ENCODE results near the gene UPK3BL2. TPM values are rescaled to one million over a fixed set of nuclear protein-coding genes. Genes with fewer than 3 reads are reported as not detected.
"Not testable (repeated sequence)": the region's sequence is repeated elsewhere in the genome, so short reads cannot be mapped to it uniquely, and the experiment has no call there.

Gene UPK3BL2
- total RNA-seq, 1 donor: 0.36 TPM

DNA sequence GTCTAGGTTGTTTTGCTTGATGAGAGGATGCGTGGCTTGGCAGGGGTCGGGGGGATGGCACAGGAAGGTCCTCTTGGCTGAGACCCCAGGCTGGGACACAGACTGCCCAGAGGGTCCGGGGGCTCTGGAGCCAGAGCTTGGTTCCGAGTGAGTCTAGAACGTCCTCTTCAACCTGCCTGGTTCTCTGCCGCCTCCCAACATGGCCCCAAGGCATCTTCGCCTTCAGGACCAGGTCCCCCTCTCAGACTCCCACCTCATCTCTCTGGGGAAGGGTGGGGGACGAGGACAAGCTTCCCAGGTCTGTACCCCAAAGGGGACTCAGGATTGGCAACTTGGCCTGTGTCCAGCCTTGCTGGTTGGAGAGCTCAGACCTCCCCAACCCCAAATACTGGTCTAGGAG, 1.4 kb downstream of the UPK3BL2 start:
- not testable (repeated sequence) for H3K27me3 ChIP-seq (ENCODE audit: insufficient read depth, low read length); DNase-seq (ENCODE audit: insufficient read length, low spot score, missing footprints); H4K20me1 ChIP-seq (ENCODE audit: insufficient read depth, low read length); H3K4me2 ChIP-seq (ENCODE audit: insufficient read depth, low read length); H2AFZ ChIP-seq (ENCODE audit: low read length); H3K4me3 ChIP-seq (ENCODE audit: insufficient read depth, low read length); H3K9me3 ChIP-seq (ENCODE audit: low read depth, low read length); H3K79me2 ChIP-seq (ENCODE audit: insufficient read depth, low read length); H3K27ac ChIP-seq (ENCODE audit: low read depth, low read length); H3K4me1 ChIP-seq (ENCODE audit: insufficient read depth, low read length); H3K36me3 ChIP-seq (ENCODE audit: insufficient read depth, low read length)

DNA sequence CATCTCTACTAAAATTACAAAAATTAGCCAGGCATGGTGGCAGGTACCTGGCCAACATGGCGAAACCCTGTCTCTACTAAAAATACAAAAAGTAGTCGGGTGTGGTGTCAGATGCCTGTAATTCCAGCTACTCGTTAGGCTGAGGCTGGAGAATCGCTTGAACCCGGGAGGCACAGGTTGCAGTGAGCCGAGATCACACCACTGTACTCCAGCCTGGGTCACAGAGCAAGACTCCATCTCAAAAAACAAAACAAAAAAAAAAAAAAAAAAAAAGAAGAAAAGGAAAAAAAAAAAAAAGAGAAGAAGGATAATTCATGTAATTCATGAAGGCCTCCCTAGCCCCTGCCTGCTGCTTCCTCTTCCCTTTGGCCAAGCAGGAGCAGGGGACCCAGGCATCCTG, 2.9 kb downstream of the UPK3BL2 start:
- DNase-seq (ENCODE audit: insufficient read length, low spot score, missing footprints); H3K27me3 ChIP-seq (ENCODE audit: insufficient read depth, low read length); H2AFZ ChIP-seq (ENCODE audit: low read length): not testable (repeated sequence)

GRCh38 chr7:102535062-102535615, 8.4 kb downstream of the UPK3BL2 start:
- DNase-seq (ENCODE audit: insufficient read length, low spot score, missing footprints); H3K4me2 ChIP-seq (ENCODE audit: insufficient read depth, low read length); H3K79me2 ChIP-seq (ENCODE audit: insufficient read depth, low read length); H3K4me3 ChIP-seq (ENCODE audit: insufficient read depth, low read length); H3K4me1 ChIP-seq (ENCODE audit: insufficient read depth, low read length); H3K27ac ChIP-seq (ENCODE audit: low read depth, low read length); H3K27me3 ChIP-seq (ENCODE audit: insufficient read depth, low read length); H3K36me3 ChIP-seq (ENCODE audit: insufficient read depth, low read length); H2AFZ ChIP-seq (ENCODE audit: low read length); H4K20me1 ChIP-seq (ENCODE audit: insufficient read depth, low read length); H3K9me3 ChIP-seq (ENCODE audit: low read depth, low read length): not testable (repeated sequence)

More for the DNA sequence above, 2.9 kb downstream of the UPK3BL2 start:
- H3K4me1 ChIP-seq (ENCODE audit: insufficient read depth, low read length); H3K9me3 ChIP-seq (ENCODE audit: low read depth, low read length); H3K4me2 ChIP-seq (ENCODE audit: insufficient read depth, low read length); H4K20me1 ChIP-seq (ENCODE audit: insufficient read depth, low read length); H3K4me3 ChIP-seq (ENCODE audit: insufficient read depth, low read length); H3K36me3 ChIP-seq (ENCODE audit: insufficient read depth, low read length); H3K79me2 ChIP-seq (ENCODE audit: insufficient read depth, low read length); H3K27ac ChIP-seq (ENCODE audit: low read depth, low read length): not testable (repeated sequence)

DNA sequence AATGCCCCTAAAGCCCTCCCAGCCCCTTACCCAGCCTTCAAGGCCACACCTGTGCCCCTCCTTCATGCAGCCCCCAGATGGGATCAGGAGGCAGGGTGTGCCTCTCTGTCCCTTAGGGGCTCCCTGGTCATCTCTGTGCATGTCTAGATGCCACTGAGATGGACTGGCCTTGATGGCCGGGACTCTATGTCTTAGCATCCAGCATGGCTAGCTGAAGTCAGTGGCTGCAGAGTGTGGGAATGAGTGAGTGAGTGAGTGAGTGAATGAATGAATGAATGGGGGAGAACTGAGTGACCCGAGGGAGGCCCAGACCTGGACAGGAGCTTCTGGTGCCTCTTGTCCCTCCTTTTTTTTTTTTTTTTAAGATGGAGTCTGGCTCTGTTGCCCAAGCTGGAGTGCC, 11.4 kb downstream of the UPK3BL2 start:
- H3K36me3 ChIP-seq (ENCODE audit: insufficient read depth, low read length); H3K4me2 ChIP-seq (ENCODE audit: insufficient read depth, low read length); H3K27ac ChIP-seq (ENCODE audit: low read depth, low read length); H2AFZ ChIP-seq (ENCODE audit: low read length); H3K9me3 ChIP-seq (ENCODE audit: low read depth, low read length); H3K27me3 ChIP-seq (ENCODE audit: insufficient read depth, low read length); H3K79me2 ChIP-seq (ENCODE audit: insufficient read depth, low read length); H3K4me3 ChIP-seq (ENCODE audit: insufficient read depth, low read length); DNase-seq (ENCODE audit: insufficient read length, low spot score, missing footprints); H4K20me1 ChIP-seq (ENCODE audit: insufficient read depth, low read length); H3K4me1 ChIP-seq (ENCODE audit: insufficient read depth, low read length): not testable (repeated sequence)

DNA sequence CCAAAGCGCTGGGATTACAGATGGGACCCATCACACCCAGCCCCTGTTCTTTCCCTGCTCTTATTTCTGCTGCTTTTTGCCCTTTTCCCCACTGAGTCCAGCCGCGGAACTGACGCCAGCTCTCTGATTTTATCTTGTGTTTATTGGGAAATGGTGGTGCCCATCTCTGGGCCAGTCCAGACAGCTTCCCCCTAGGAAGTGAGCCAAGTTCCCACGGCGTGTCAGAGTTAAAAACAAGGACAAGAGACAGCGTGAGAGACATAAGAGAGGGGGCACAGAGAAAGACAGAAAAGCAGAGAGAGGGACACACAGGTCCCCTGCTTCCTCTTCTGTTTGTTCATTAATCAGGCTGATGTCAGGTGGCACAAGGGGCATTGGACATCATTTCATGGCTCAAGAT, 11.9 kb downstream of the UPK3BL2 start:
- H3K79me2 ChIP-seq (ENCODE audit: insufficient read depth, low read length); H3K27ac ChIP-seq (ENCODE audit: low read depth, low read length); H3K4me2 ChIP-seq (ENCODE audit: insufficient read depth, low read length); H3K36me3 ChIP-seq (ENCODE audit: insufficient read depth, low read length); H3K27me3 ChIP-seq (ENCODE audit: insufficient read depth, low read length); H2AFZ ChIP-seq (ENCODE audit: low read length); H3K4me1 ChIP-seq (ENCODE audit: insufficient read depth, low read length); H4K20me1 ChIP-seq (ENCODE audit: insufficient read depth, low read length); DNase-seq (ENCODE audit: insufficient read length, low spot score, missing footprints); H3K4me3 ChIP-seq (ENCODE audit: insufficient read depth, low read length); H3K9me3 ChIP-seq (ENCODE audit: low read depth, low read length): not testable (repeated sequence)

GRCh38 chr7:102527822-102528793, 15.4 kb downstream of the UPK3BL2 start:
- H3K4me1 ChIP-seq (ENCODE audit: insufficient read depth, low read length); H3K4me2 ChIP-seq (ENCODE audit: insufficient read depth, low read length); H3K27ac ChIP-seq (ENCODE audit: low read depth, low read length); H3K27me3 ChIP-seq (ENCODE audit: insufficient read depth, low read length); DNase-seq (ENCODE audit: insufficient read length, low spot score, missing footprints); H3K9me3 ChIP-seq (ENCODE audit: low read depth, low read length); H3K79me2 ChIP-seq (ENCODE audit: insufficient read depth, low read length); H3K4me3 ChIP-seq (ENCODE audit: insufficient read depth, low read length); H2AFZ ChIP-seq (ENCODE audit: low read length); H3K36me3 ChIP-seq (ENCODE audit: insufficient read depth, low read length); H4K20me1 ChIP-seq (ENCODE audit: insufficient read depth, low read length): not testable (repeated sequence)

DNA sequence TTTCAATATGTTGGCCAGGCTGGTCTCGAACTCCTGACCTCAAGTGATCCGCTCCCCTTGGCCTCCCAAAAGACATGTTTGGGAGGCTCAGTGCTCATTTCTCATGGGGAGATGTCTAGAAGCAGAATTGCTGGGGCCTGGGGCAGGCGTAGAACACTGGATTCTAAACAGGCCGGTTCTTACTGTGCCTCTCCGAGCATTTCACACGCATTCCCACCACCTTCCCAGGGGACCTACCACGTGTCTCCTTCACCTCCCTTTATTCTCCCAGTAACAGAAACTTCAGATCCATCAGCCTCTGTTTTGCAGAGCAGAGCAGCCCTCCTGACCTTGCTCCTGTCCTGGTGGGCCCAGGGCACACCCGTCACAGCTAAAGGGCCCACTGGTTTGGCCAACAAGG, 16.3 kb downstream of the UPK3BL2 start:
- H2AFZ ChIP-seq (ENCODE audit: low read length); H4K20me1 ChIP-seq (ENCODE audit: insufficient read depth, low read length); H3K79me2 ChIP-seq (ENCODE audit: insufficient read depth, low read length); H3K36me3 ChIP-seq (ENCODE audit: insufficient read depth, low read length); H3K9me3 ChIP-seq (ENCODE audit: low read depth, low read length); H3K27me3 ChIP-seq (ENCODE audit: insufficient read depth, low read length); H3K4me1 ChIP-seq (ENCODE audit: insufficient read depth, low read length); DNase-seq (ENCODE audit: insufficient read length, low spot score, missing footprints); H3K4me3 ChIP-seq (ENCODE audit: insufficient read depth, low read length); H3K4me2 ChIP-seq (ENCODE audit: insufficient read depth, low read length); H3K27ac ChIP-seq (ENCODE audit: low read depth, low read length): not testable (repeated sequence)

GRCh38 chr7:102524803-102525202, 18.7 kb downstream of the UPK3BL2 start:
- not testable (repeated sequence) for H3K27ac ChIP-seq (ENCODE audit: low read depth, low read length); H2AFZ ChIP-seq (ENCODE audit: low read length); H3K4me3 ChIP-seq (ENCODE audit: insufficient read depth, low read length); H3K27me3 ChIP-seq (ENCODE audit: insufficient read depth, low read length); H3K4me1 ChIP-seq (ENCODE audit: insufficient read depth, low read length); H3K9me3 ChIP-seq (ENCODE audit: low read depth, low read length); H4K20me1 ChIP-seq (ENCODE audit: insufficient read depth, low read length); H3K36me3 ChIP-seq (ENCODE audit: insufficient read depth, low read length); H3K4me2 ChIP-seq (ENCODE audit: insufficient read depth, low read length); DNase-seq (ENCODE audit: insufficient read length, low spot score, missing footprints); H3K79me2 ChIP-seq (ENCODE audit: insufficient read depth, low read length)

DNA sequence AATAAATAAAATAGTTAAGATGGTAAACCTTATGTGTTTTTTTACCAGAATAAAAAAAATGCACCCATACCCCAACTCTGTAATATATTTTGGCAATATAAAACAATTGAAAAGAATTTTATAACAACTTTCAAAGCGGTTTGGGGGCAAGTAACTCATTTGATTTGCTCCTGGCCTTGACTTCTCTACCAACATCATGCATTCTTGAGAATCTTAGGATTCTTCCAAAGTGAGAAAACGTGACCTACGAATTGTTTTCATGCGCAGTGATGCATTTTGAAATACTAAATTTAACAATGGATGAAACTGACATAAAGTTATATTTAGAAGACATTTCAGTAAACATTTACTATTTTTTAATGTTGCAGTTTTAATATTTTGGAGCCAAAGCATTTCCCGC, 22.7 kb downstream of the UPK3BL2 start:
- H3K4me2 ChIP-seq (ENCODE audit: insufficient read depth, low read length); DNase-seq (ENCODE audit: insufficient read length, low spot score, missing footprints); H2AFZ ChIP-seq (ENCODE audit: low read length); H3K79me2 ChIP-seq (ENCODE audit: insufficient read depth, low read length); H3K9me3 ChIP-seq (ENCODE audit: low read depth, low read length); H4K20me1 ChIP-seq (ENCODE audit: insufficient read depth, low read length); H3K4me3 ChIP-seq (ENCODE audit: insufficient read depth, low read length); H3K36me3 ChIP-seq (ENCODE audit: insufficient read depth, low read length); H3K27ac ChIP-seq (ENCODE audit: low read depth, low read length); H3K4me1 ChIP-seq (ENCODE audit: insufficient read depth, low read length); H3K27me3 ChIP-seq (ENCODE audit: insufficient read depth, low read length): not testable (repeated sequence)

Data from osteoblast (primary cell).